ENCODE measurements around the gene MARCKSL1.
A peak's percentile ranks its signal among the peaks of the same experiment; 100 is the strongest.

The MARCKSL1 gene, protein sequence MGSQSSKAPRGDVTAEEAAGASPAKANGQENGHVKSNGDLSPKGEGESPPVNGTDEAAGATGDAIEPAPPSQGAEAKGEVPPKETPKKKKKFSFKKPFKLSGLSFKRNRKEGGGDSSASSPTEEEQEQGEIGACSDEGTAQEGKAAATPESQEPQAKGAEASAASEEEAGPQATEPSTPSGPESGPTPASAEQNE

DNA sequence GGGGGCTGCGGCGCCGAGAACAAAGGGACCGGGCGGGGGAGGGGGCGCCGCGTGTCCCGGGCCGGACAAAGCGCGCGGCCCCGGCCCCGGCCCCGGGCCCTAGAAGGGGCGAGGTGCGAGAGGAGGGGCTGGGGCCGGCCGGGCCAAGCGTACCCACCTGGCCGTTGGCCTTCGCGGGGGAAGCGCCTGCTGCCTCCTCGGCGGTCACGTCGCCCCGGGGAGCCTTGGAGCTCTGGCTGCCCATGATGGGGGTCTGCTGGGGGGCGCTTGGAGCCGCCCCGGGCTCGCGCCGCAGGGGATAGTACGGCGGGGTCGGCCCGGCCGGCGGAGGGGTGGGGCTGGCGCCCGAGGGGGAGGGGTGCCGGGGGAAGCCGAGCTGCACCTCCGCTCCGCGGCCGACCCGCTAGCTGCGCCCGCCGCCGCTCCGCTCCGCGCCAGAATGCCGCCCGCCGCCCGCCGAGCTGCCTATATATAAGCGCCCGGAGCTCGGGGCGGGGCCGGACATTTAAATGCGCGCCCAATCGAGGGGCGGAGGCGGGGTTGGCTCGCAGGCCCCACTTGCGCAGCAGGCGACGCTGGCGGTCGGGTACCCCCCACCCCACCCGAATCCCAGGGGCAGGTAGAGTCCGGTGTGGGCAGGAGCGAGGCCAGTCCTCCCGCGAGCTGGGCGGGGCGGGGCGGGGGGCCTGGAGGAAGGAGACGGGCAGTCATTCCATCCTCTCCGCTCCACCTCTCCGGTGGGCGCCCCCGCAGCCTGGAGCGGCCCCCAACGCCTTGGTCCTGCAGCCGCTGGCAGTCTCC is at the start of gene MARCKSL1:
TSS of gene MARCKSL1 (minus strand) at position 444 of the 801 bp plus-strand sequence. CDS start at position 244, 200 bp downstream.
- no peak for DNase-seq (ENCODE audit: low read depth)
- no peak for TF ChIP-seq CTCF (IDR thresholded peaks at IDR 0.05; ENCODE audit: low read depth, low read length, missing control alignments)
- H3K4me3 ChIP-seq (ENCODE audit: low read depth, low read length): peak within 1 kb of the TSS; percentile 67

- H3K4me3 ChIP-seq (ENCODE audit: low read depth, low read length): no peak overlapping the region
- no peak for DNase-seq (ENCODE audit: low read depth)
- no peak for TF ChIP-seq CTCF (IDR thresholded peaks at IDR 0.05; ENCODE audit: low read depth, low read length, missing control alignments)
Observed at GRCh38 chr1:32380057-32380456, 44.0 kb upstream of the MARCKSL1 start.

DNA sequence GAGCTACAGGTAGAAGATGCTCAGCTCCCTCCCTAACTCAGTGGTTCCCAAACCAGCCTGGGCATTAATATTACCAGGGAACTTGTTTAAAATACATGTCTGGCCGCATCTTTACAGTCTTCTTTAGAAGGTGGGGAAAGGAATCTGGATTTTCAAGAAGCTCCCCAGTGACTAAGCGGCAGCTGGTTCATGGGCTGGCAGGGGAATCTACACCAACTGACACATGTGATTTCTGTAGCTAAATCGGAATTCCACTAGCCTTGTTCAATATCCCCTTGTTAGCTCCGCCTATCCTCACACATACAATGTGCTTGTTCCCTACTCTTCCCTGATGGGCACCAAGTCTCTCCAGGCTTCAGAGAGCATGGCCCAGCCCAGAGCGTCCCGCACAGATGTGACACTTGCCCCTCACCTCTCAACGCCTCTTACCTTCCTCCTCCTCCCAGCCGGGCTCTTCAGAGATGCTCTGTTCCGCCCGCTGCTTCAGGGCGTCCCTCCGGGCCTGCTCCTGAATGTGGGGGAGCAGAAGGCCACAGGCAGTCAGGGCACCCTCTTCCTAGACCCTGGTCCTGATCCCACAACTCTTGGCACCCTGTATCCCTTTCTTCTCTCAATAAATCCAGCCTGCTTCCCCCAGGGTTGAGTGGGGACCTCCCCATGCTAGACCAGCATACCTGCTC is 41.6 kb upstream of the MARCKSL1 start:
- no peak for TF ChIP-seq CTCF (IDR thresholded peaks at IDR 0.05; ENCODE audit: low read depth, low read length, missing control alignments)
- H3K4me3 ChIP-seq (ENCODE audit: low read depth, low read length): no peak overlapping the region
- no peak for DNase-seq (ENCODE audit: low read depth)

GRCh38 chr1:32376199-32376598 is 40.2 kb upstream of the MARCKSL1 start:
- no peak overlapping the region for H3K4me3 ChIP-seq (ENCODE audit: low read depth, low read length)
- no peak for TF ChIP-seq CTCF (IDR thresholded peaks at IDR 0.05; ENCODE audit: low read depth, low read length, missing control alignments)
- DNase-seq (ENCODE audit: low read depth): no peak

GRCh38 chr1:32373996-32374592 is 38.1 kb upstream of the MARCKSL1 start:
- DNase-seq (ENCODE audit: low read depth): no peak
- TF ChIP-seq CTCF (IDR thresholded peaks at IDR 0.05; ENCODE audit: low read depth, low read length, missing control alignments): no peak
- no peak overlapping the region for H3K4me3 ChIP-seq (ENCODE audit: low read depth, low read length)

DNA sequence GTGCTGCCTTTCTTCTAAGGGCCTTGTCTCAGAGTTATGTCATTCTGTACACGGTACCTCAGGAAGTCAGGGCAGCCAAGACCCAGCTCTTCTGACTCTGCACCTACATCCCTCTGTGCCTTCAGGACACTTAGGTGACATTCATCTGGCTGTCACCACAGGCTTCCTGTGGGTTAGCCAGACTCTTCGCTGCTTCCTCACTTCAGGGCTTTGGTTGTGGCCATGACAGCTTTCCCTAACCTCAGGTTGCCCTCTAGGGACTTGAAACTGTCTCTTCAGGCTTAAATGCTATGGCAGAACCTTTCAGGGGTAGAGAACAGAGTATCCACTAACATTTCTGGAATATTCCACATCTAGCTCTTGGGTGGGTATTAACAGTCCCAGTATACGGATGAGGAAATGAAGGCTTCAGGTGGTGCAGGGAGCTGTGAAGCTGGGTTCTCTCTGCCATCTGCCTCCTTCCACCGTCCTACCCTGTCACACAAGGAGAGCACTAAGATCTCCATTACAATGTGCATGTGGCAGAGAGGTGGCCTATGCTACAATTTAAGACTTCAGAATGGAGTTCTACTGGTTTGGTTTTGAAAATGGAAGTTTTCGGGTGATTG is 36.2 kb upstream of the MARCKSL1 start:
- TF ChIP-seq CTCF (IDR thresholded peaks at IDR 0.05; ENCODE audit: low read depth, low read length, missing control alignments): peak; percentile 27
- DNase-seq (ENCODE audit: low read depth): peak; percentile 30

More for the DNA sequence above, 36.2 kb upstream of the MARCKSL1 start:
- H3K4me3 ChIP-seq (ENCODE audit: low read depth, low read length): no peak overlapping the region
